ENCODE results near the gene ZBTB16. TPM values are rescaled to one million over a fixed set of nuclear protein-coding genes. Genes with fewer than 3 reads are reported as not detected.

Gene ZBTB16
- total and polyA plus RNA-seq, 2 donors (not counting 3 experiments of a cell fraction or from before 2014, with no cell fraction given): 9.8 to 20.3 TPM

DNA sequence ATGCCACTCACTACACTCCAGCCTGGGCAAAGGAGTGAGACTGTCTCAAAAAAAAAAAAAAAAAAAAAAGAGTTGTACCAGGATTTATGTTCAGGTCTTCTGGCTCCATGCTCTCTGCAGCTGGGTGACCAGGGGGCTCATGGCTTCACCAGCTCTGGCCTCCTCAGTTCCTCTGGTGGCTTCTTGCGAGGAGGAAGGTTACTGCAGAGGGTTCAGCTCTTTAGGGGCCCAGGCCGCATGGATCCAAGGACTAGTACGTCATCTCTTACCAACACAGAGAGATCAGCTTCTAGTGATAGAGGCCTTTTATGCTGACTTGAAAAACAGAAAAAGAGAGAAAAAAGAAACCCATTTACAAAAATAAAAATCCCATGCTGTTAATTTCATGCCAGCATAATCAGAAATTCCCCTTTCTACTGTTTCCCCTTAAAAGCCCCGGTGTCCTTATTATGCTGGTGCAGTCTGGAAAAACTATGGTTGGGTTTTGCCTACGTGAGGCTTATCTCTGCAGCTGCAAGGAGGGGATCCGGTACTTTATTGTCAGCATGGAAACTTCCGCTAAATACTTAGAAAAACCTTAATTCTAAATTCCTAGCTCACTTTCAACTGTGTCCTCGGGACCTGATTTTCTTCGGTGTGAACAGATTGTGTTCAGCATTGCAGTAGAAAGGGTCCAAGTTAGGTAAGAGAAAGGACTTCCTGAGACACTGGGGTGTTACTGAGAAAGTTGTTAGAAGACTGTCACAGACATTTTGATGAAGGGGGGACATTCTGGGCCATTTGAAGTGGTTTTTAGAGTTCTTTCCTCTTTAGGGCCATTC, 13.7 kb downstream of the ZBTB16 start:
- ChIA-PET POLR2A (interaction anchor here (0.5 kb wide), 1 partner anchor 42 kb away, joined by 3 read pairs; no protein-coding TSS in a partner anchor), CTCF (interaction anchor here (1.6 to 1.7 kb wide), 2 partner anchors 107 to 188 kb away, joined by 4 read pairs; no protein-coding TSS in a partner anchor)
- Histone ChIP-seq H3K9ac (replicated peaks; ENCODE audit: extremely low read depth, insufficient read depth, low read length) (no peak overlapping the region), H3K79me2 (ENCODE audit: control insufficient read depth, insufficient read depth, low read length) (no peaks in the 10 kb centered on the region), H3K36me3 (ENCODE audit: control insufficient read depth in 2 of 2, extremely low read depth in 1 of 2, insufficient read depth in 2 of 2, low read length in 2 of 2) (peaks cover 0 to 2% of the 10 kb centered on the region in 2 experiments), H3K4me1 (ENCODE audit: control insufficient read depth, extremely low read depth, insufficient read depth, low read length) (peaks cover 5% of the 10 kb centered on the region), H3K27me3 (ENCODE audit: control insufficient read depth in 2 of 2, insufficient read depth in 2 of 2, low read length in 2 of 2) (no peaks in the 10 kb centered on the region), H4K20me1 (replicated peaks; ENCODE audit: control insufficient read depth, extremely low read depth, insufficient read depth, low read length) (peaks cover 2% of the 10 kb centered on the region), H3K4me3 (replicated peaks in 1 of 3; ENCODE audit: insufficient read depth in 1 of 3, low read depth in 1 of 3, low read length in 3 of 3) (no peak overlapping the region), H3K9me1 (replicated peaks; ENCODE audit: control insufficient read depth, extremely low read depth, insufficient read depth, low read length) (no peaks in the 10 kb centered on the region), H3K4me2 (ENCODE audit: insufficient read depth, low read length) (no peak overlapping the region), H3K27ac (ENCODE audit: insufficient read depth, low read depth, low read length) (no peak overlapping the region), H2AFZ (ENCODE audit: low read depth, low read length) (no peak overlapping the region), H3K9me3 (replicated peaks; ENCODE audit: control insufficient read depth, insufficient read depth, low read length) (no peaks in the 10 kb centered on the region)
- intact Hi-C loops (cut with micrococcal nuclease): no loop called here
- no peak for FAIRE-seq
- TF ChIP-seq POLR2A (IDR thresholded peaks at IDR 0.05; ENCODE audit: low read depth, low read length): no peak
- TF ChIP-seq JUN (IDR thresholded peaks at IDR 0.05; ENCODE audit: borderline replicate concordance, insufficient read depth, insufficient read length, low read depth): no peak
- no peak for TF ChIP-seq FOS (IDR thresholded peaks at IDR 0.05; ENCODE audit: borderline replicate concordance, insufficient read depth, low read length)
- TF ChIP-seq, protein P1, sequence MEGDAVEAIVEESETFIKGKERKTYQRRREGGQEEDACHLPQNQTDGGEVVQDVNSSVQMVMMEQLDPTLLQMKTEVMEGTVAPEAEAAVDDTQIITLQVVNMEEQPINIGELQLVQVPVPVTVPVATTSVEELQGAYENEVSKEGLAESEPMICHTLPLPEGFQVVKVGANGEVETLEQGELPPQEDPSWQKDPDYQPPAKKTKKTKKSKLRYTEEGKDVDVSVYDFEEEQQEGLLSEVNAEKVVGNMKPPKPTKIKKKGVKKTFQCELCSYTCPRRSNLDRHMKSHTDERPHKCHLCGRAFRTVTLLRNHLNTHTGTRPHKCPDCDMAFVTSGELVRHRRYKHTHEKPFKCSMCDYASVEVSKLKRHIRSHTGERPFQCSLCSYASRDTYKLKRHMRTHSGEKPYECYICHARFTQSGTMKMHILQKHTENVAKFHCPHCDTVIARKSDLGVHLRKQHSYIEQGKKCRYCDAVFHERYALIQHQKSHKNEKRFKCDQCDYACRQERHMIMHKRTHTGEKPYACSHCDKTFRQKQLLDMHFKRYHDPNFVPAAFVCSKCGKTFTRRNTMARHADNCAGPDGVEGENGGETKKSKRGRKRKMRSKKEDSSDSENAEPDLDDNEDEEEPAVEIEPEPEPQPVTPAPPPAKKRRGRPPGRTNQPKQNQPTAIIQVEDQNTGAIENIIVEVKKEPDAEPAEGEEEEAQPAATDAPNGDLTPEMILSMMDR (IDR thresholded peaks at IDR 0.05; ENCODE audit: extremely low read depth in 1 of 2, insufficient read depth in 1 of 2, low read depth in 1 of 2, low read length in 2 of 2): no peak
- no peak for TF ChIP-seq MYC (IDR thresholded peaks at IDR 0.05; ENCODE audit: low read depth, low read length)
- no peak for TF ChIP-seq GATA2 (IDR thresholded peaks at IDR 0.05; ENCODE audit: insufficient read depth, insufficient read length, low read depth, low read length)
- TF ChIP-seq POLR2AphosphoS5 (IDR thresholded peaks at IDR 0.05; ENCODE audit: insufficient read depth, low read depth, low read length): no peak
- TF ChIP-seq, protein P2, sequence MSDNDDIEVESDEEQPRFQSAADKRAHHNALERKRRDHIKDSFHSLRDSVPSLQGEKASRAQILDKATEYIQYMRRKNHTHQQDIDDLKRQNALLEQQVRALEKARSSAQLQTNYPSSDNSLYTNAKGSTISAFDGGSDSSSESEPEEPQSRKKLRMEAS (IDR thresholded peaks at IDR 0.05; ENCODE audit: insufficient read depth, insufficient read length): no peak
- no peak for DNase-seq (ENCODE audit: low read depth, low spot score)
- BruUV-seq (replicated peaks): no TSS peak
- dilution Hi-C loops (cut with MboI; ENCODE audit: extremely low pct_ligation_motif_present, low sequenced_read_pairs): no loop called here

Data from endothelial cell of umbilical vein (primary cell).